ENCODE measurements around the gene KDM6A. TPM values are rescaled to one million over a fixed set of nuclear protein-coding genes. Genes with fewer than 3 reads are reported as not detected.

KDM6A gene
- total and polyA plus RNA-seq, 2 donors (not counting 3 experiments of a cell fraction or from before 2014, with no cell fraction given), result 9.0 to 20.6 TPM

GRCh38 chrX:44881549-44881948, 8.6 kb downstream of the KDM6A start:
- TF ChIP-seq FOS (IDR thresholded peaks at IDR 0.05; ENCODE audit: borderline replicate concordance, insufficient read depth, low read length) (no peak), GATA2 (IDR thresholded peaks at IDR 0.05; ENCODE audit: insufficient read depth, insufficient read length, low read depth, low read length) (no peak), MYC (IDR thresholded peaks at IDR 0.05; ENCODE audit: low read depth, low read length) (no peak)
- DNase-seq (ENCODE audit: low read depth, low spot score) (no peak), FAIRE-seq (no peak)
- H3K4me3 ChIP-seq (replicated peaks in 1 of 3; ENCODE audit: insufficient read depth in 1 of 3, low read depth in 1 of 3, low read length in 3 of 3), result no peak overlapping the region
- H2AFZ ChIP-seq (ENCODE audit: low read depth, low read length), result no peak overlapping the region
- ChIA-PET CTCF (no interaction called here), POLR2A (no interaction called here)
- no peak overlapping the region for H3K9ac ChIP-seq (replicated peaks; ENCODE audit: extremely low read depth, insufficient read depth, low read length)
- H3K36me3 ChIP-seq (ENCODE audit: control insufficient read depth in 2 of 2, extremely low read depth in 1 of 2, insufficient read depth in 2 of 2, low read length in 2 of 2), result no peaks in the 10 kb centered on the region
- H3K9me1 ChIP-seq (replicated peaks; ENCODE audit: control insufficient read depth, extremely low read depth, insufficient read depth, low read length), result no peaks in the 10 kb centered on the region
- dilution Hi-C loops (cut with MboI; ENCODE audit: extremely low pct_ligation_motif_present, low sequenced_read_pairs) (no loop called here), intact Hi-C loops (cut with micrococcal nuclease) (no loop called here)
- peaks cover 3% of the 10 kb centered on the region for H4K20me1 ChIP-seq (replicated peaks; ENCODE audit: control insufficient read depth, extremely low read depth, insufficient read depth, low read length)
- H3K27me3 ChIP-seq (ENCODE audit: control insufficient read depth in 2 of 2, insufficient read depth in 2 of 2, low read length in 2 of 2), result no peaks in the 10 kb centered on the region
- H3K27ac ChIP-seq (ENCODE audit: insufficient read depth, low read depth, low read length), result no peak overlapping the region
- no peaks in the 10 kb centered on the region for H3K9me3 ChIP-seq (replicated peaks; ENCODE audit: control insufficient read depth, insufficient read depth, low read length)
- no TSS peak for BruUV-seq (replicated peaks)
- H3K4me2 ChIP-seq (ENCODE audit: insufficient read depth, low read length), result no peak overlapping the region
- peaks cover 83% of the 10 kb centered on the region for H3K79me2 ChIP-seq (ENCODE audit: control insufficient read depth, insufficient read depth, low read length)
- H3K4me1 ChIP-seq (ENCODE audit: control insufficient read depth, extremely low read depth, insufficient read depth, low read length), result no peaks in the 10 kb centered on the region

DNA sequence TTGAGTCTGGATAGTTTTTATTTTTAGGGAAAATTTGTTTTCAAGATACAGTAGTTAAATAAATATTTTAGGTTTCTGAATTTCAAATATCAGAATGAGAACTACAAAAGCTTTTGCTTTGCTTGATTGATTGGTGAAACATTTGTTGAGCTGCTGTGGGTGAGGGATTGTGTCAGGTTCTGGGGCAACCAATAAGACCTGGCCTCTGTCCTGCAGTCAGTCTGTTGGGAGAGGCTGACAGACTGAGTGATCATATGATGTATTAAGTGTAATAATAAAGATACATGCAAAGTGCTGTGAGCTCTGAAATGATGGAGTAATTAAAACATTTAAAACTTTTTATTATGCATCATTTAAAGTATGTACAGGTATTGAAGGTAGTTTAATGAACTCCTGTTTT, 9.6 kb downstream of the KDM6A start:
- no peaks in the 10 kb centered on the region for H3K9me3 ChIP-seq (replicated peaks; ENCODE audit: control insufficient read depth, insufficient read depth, low read length)
- no peaks in the 10 kb centered on the region for H3K9me1 ChIP-seq (replicated peaks; ENCODE audit: control insufficient read depth, extremely low read depth, insufficient read depth, low read length)
- H2AFZ ChIP-seq (ENCODE audit: low read depth, low read length), result no peak overlapping the region
- no peak overlapping the region for H3K27ac ChIP-seq (ENCODE audit: insufficient read depth, low read depth, low read length)
- TF ChIP-seq JUN (IDR thresholded peaks at IDR 0.05; ENCODE audit: borderline replicate concordance, insufficient read depth, insufficient read length, low read depth), result no peak
- TF ChIP-seq EZH2 (IDR thresholded peaks at IDR 0.05; ENCODE audit: borderline replicate concordance, low read depth, low read length, severe bottlenecking), result no peak
- peaks cover 3% of the 10 kb centered on the region for H4K20me1 ChIP-seq (replicated peaks; ENCODE audit: control insufficient read depth, extremely low read depth, insufficient read depth, low read length)
- no peaks in the 10 kb centered on the region for H3K4me1 ChIP-seq (ENCODE audit: control insufficient read depth, extremely low read depth, insufficient read depth, low read length)
- H3K36me3 ChIP-seq (ENCODE audit: control insufficient read depth in 2 of 2, extremely low read depth in 1 of 2, insufficient read depth in 2 of 2, low read length in 2 of 2), result no peaks in the 10 kb centered on the region
- BruUV-seq (replicated peaks), result no TSS peak
- H3K9ac ChIP-seq (replicated peaks; ENCODE audit: extremely low read depth, insufficient read depth, low read length), result no peak overlapping the region
- H3K4me2 ChIP-seq (ENCODE audit: insufficient read depth, low read length), result no peak overlapping the region
- ChIA-PET CTCF (no interaction called here), POLR2A (no interaction called here)
- no peaks in the 10 kb centered on the region for H3K27me3 ChIP-seq (ENCODE audit: control insufficient read depth in 2 of 2, insufficient read depth in 2 of 2, low read length in 2 of 2)
- intact Hi-C loops (cut with micrococcal nuclease), result no loop called here
- dilution Hi-C loops (cut with MboI; ENCODE audit: extremely low pct_ligation_motif_present, low sequenced_read_pairs), result no loop called here
- no peak for FAIRE-seq
- DNase-seq (ENCODE audit: low read depth, low spot score), result no peak
- no peak overlapping the region for H3K4me3 ChIP-seq (replicated peaks in 1 of 3; ENCODE audit: insufficient read depth in 1 of 3, low read depth in 1 of 3, low read length in 3 of 3)
- H3K79me2 ChIP-seq (ENCODE audit: control insufficient read depth, insufficient read depth, low read length), result peaks cover 82% of the 10 kb centered on the region
